RWPE2 (cell line): ENCODE data around the gene AOC1.
"Not testable (repeated sequence)": the region's sequence is repeated elsewhere in the genome, so short reads cannot be mapped to it uniquely, and the experiment has no call there.

ENCODE experiments used
- ATAC-seq: fragments of 200-7000 bp; cut with Tn5 transposase; 3 replicates; pipeline ENCODE4 v1.9.1; 2021; ENCODE audit warnings: low read depth
- DNase-seq: peaks from one replicate; pipeline ENCODE4 v3.0.0-alpha.2; 2020; ENCODE audit warnings: low spot score
- H3K27ac ChIP-seq: fragments of 450-650 bp; 2 replicates; pipeline ENCODE4 v1.5.1; 2017; ENCODE audit warnings: mild to moderate bottlenecking; ENCODE audit not compliant: poor library complexity, severe bottlenecking
- H3K27me3 ChIP-seq: fragments of 250-450 bp; sonication (Bioruptor Pico); 2 replicates; pipeline ENCODE4 v1.5.1; 2021; ENCODE audit warnings: mild to moderate bottlenecking, moderate library complexity; ENCODE audit not compliant: insufficient read depth, poor library complexity, severe bottlenecking
- H3K36me3 ChIP-seq: fragments of 250-450 bp; sonication (Bioruptor Pico); 2 replicates; pipeline ENCODE4 v1.5.1; 2020; ENCODE audit warnings: low read depth, mild to moderate bottlenecking, moderate library complexity
- H3K4me1 ChIP-seq: fragments of 250-450 bp; sonication (Bioruptor Pico); 2 replicates; pipeline ENCODE4 v1.5.1; 2021; ENCODE audit warnings: mild to moderate bottlenecking, moderate library complexity; ENCODE audit not compliant: insufficient read depth, poor library complexity, severe bottlenecking
- H3K4me3 ChIP-seq: fragments of 250-450 bp; sonication (Bioruptor Pico); 2 replicates; pipeline ENCODE4 v1.5.1; 2021; ENCODE audit warnings: mild to moderate bottlenecking, moderate library complexity; ENCODE audit not compliant: severe bottlenecking
- H3K9me3 ChIP-seq: fragments of 250-450 bp; sonication (Bioruptor Pico); 2 replicates; pipeline ENCODE4 v1.5.1; 2021; ENCODE audit warnings: mild to moderate bottlenecking, moderate library complexity; ENCODE audit not compliant: severe bottlenecking
- TF ChIP-seq, protein P1 (sequence below): fragments of 450-650 bp; IDR thresholded peaks from one replicate; pipeline ENCODE4 v1.5.1; 2017; ENCODE audit warnings: mild to moderate bottlenecking, moderate library complexity; ENCODE audit not compliant: poor library complexity, severe bottlenecking

Gene AOC1

DNA sequence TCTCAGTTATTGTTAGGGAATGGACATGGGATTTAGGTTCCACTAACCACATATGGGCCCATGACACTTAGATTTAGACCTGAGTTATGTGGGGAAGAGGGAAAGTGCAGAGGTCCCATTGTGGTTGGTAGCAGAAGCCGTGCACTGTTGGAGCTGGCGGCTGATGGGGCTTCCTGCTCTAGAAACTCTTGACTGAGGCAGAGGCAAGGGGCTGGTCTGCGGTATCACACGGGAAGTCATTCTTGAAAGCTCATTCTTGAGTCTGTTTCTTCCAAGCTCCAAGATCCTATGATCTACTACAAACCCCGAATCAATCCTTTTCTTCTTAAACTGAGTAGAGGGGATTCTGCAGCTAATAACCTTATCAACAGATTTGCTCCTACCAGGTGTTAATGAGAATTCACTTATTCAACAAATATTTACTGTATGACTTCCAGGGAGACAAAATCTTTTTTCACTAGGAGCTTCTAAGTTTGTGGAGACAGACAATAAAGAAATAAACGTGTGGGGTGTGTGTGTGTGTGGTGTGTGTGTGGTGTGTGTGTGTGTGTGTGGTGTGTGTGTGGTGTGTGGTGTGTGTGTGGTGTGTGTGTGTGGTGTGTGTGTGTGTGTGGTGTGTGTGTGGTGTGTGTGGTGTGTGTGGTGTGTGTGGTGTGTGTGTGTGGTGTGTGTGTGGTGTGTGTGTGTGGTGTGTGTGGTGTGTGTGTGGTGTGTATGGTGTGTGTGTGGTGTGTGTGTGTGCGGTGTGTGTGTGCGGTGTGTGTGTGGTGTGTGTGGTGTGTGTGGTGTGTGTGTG, 57.1 kb downstream of the AOC1 start:
- no peak overlapping the region for H3K27ac ChIP-seq
- H3K4me1 ChIP-seq: peaks cover 2% of the 10 kb centered on the region
- no peaks in the 10 kb centered on the region for H3K27me3 ChIP-seq
- no peaks in the 10 kb centered on the region for H3K9me3 ChIP-seq
- no peak overlapping the region for H3K4me3 ChIP-seq
- H3K36me3 ChIP-seq: no peaks in the 10 kb centered on the region
- ATAC-seq (no peak), DNase-seq (no peak)
- TF ChIP-seq, protein P1, sequence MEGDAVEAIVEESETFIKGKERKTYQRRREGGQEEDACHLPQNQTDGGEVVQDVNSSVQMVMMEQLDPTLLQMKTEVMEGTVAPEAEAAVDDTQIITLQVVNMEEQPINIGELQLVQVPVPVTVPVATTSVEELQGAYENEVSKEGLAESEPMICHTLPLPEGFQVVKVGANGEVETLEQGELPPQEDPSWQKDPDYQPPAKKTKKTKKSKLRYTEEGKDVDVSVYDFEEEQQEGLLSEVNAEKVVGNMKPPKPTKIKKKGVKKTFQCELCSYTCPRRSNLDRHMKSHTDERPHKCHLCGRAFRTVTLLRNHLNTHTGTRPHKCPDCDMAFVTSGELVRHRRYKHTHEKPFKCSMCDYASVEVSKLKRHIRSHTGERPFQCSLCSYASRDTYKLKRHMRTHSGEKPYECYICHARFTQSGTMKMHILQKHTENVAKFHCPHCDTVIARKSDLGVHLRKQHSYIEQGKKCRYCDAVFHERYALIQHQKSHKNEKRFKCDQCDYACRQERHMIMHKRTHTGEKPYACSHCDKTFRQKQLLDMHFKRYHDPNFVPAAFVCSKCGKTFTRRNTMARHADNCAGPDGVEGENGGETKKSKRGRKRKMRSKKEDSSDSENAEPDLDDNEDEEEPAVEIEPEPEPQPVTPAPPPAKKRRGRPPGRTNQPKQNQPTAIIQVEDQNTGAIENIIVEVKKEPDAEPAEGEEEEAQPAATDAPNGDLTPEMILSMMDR: no peak

DNA sequence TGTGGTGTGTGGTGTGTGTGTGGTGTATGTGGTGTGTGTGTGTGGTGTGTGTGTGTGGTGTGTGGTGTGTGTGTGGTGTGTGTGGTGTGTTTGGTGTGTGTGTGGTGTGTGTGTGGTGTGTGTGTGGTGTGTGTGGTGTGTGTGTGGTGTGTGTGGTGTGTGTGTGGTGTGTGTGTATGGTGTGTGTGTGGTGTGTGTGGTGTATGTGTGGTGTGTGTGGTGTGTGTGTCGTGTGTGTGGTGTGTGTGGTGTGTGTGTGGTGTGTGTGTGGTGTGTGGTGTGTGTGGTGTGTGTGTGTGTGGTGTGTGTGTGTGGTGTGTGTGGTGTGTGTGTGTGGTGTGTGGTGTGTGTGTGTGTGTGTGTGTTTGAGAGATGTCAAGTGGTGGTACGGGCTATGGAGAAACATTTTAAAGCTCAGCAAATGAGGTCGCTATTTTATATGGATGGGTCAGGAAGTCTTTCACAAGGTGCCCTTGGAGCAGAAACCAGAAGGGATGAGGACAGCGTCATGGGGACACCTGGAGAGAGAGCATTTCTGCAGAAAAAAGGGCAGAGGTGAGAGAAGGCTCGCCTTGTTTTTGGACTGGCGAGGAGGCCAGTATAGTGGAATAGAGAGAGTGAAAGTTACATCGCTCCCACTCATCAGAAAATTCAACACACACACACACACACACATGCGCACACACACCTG, 58.1 kb downstream of the AOC1 start:
- not testable (repeated sequence) for DNase-seq, H3K4me1 ChIP-seq, H3K36me3 ChIP-seq, H3K9me3 ChIP-seq, H3K27me3 ChIP-seq, H3K27ac ChIP-seq, H3K4me3 ChIP-seq
- ATAC-seq: peak; percentile 52; the same call in 2 of the 3 replicates

DNA sequence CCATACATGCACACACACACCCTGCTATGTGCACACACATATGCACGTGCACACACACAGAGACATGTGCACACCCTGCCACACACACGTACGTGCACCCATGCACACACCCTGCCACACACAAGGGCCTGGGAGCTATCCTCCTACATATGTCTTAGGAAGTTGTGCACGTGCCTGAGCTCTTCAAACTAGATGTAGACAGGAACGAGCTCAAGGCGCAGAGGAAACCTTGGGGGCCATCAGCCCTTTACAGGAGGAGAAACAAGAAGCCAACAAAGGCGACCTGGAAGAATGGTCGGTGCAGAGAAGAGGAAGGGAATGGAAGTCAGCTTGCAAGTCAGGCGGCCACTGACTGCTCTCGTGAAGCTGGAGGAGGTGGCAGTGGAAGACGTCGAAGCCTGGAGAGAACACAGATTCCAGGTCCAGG, 58.7 kb downstream of the AOC1 start:
- DNase-seq (no peak), ATAC-seq (peak; percentile 17; the same call in 2 of the 3 replicates)

More for the DNA sequence above, 58.7 kb downstream of the AOC1 start:
- no peaks in the 10 kb centered on the region for H3K36me3 ChIP-seq
- no peaks in the 10 kb centered on the region for H3K9me3 ChIP-seq
- H3K27ac ChIP-seq: no peak overlapping the region
- H3K4me1 ChIP-seq: no peaks in the 10 kb centered on the region
- TF ChIP-seq, protein P1: no peak
- no peaks in the 10 kb centered on the region for H3K27me3 ChIP-seq
- H3K4me3 ChIP-seq: no peak overlapping the region
